Measurements from ENCODE around the gene TICAM2. TPM values are rescaled to one million over a fixed set of nuclear protein-coding genes. Genes with fewer than 3 reads are reported as not detected.

The TICAM2 gene
- total RNA-seq, 4 donors from 2014 or later = 0.25 to 0.48 TPM; not detected in 2

GRCh38 chr5:115634343-115635132 lies 32.3 kb upstream of the TICAM2 start:
- WGBS = 3% methylated on average over 8 of the region's 8 CpGs
- peak overlapping the region; percentile 41 for H3K27ac ChIP-seq
- no peaks in the 10 kb centered on the region for H3K36me3 ChIP-seq
- peak overlapping the region; percentile 42 for H3K4me3 ChIP-seq
- H3K27me3 ChIP-seq = no peaks in the 10 kb centered on the region
- DNase-seq (ENCODE audit: low spot score in 2 of 2) = peak; percentile 89 to 93
- TF ChIP-seq POLR2AphosphoS5 (IDR thresholded peaks at IDR 0.05) = peak in 1 of 3 donors; percentile 12
- no peak for TF ChIP-seq EP300 (IDR thresholded peaks at IDR 0.05)
- TF ChIP-seq CTCF (IDR thresholded peaks at IDR 0.05) = peak; percentile 76 to 78
- TF ChIP-seq POLR2A (IDR thresholded peaks at IDR 0.05) = no peak
- peaks cover 6% of the 10 kb centered on the region for H3K4me1 ChIP-seq
- no peaks in the 10 kb centered on the region for H3K9me3 ChIP-seq

- Histone ChIP-seq H3K36me3 (no peaks in the 10 kb centered on the region), H3K4me1 (peaks cover 13% of the 10 kb centered on the region), H3K27me3 (no peaks in the 10 kb centered on the region), H3K9me3 (no peaks in the 10 kb centered on the region), H3K4me3 (no peak overlapping the region), H3K27ac (no peak overlapping the region)
- 90% methylated on average over 1 of the region's 1 CpG for WGBS
- DNase-seq (ENCODE audit: low spot score in 2 of 2) = no peak
- TF ChIP-seq POLR2A (IDR thresholded peaks at IDR 0.05) (no peak), CTCF (IDR thresholded peaks at IDR 0.05) (no peak), EP300 (IDR thresholded peaks at IDR 0.05) (no peak), POLR2AphosphoS5 (IDR thresholded peaks at IDR 0.05) (no peak)
Observed at GRCh38 chr5:115629903-115630302, 27.6 kb upstream of the TICAM2 start.

- H3K36me3 ChIP-seq = no peaks in the 10 kb centered on the region
- no peak for TF ChIP-seq POLR2A (IDR thresholded peaks at IDR 0.05)
- no peak for TF ChIP-seq POLR2AphosphoS5 (IDR thresholded peaks at IDR 0.05)
- TF ChIP-seq CTCF (IDR thresholded peaks at IDR 0.05) = no peak
- no peak for TF ChIP-seq EP300 (IDR thresholded peaks at IDR 0.05)
- no peak overlapping the region for H3K27ac ChIP-seq
- H3K4me3 ChIP-seq = no peak overlapping the region
- H3K27me3 ChIP-seq = no peaks in the 10 kb centered on the region
- H3K4me1 ChIP-seq = peaks cover 32% of the 10 kb centered on the region
- no peaks in the 10 kb centered on the region for H3K9me3 ChIP-seq
- 76% methylated on average over 5 of the region's 5 CpGs for WGBS
- DNase-seq (ENCODE audit: low spot score in 2 of 2) = no peak
Observed at GRCh38 chr5:115627295-115627865, 25.1 kb upstream of the TICAM2 start.

GRCh38 chr5:115626445-115626823 lies 24.2 kb upstream of the TICAM2 start:
- Histone ChIP-seq H3K36me3 (no peaks in the 10 kb centered on the region), H3K4me3 (peak overlapping the region; percentile 84), H3K27ac (peak overlapping the region; percentile 68), H3K4me1 (peaks cover 39% of the 10 kb centered on the region), H3K27me3 (no peaks in the 10 kb centered on the region), H3K9me3 (no peaks in the 10 kb centered on the region)
- WGBS = under 1% methylated on average over 9 of the region's 9 CpGs
- DNase-seq (ENCODE audit: low spot score in 2 of 2) = no peak
- peak in 1 of 2 donors; percentile 29 for TF ChIP-seq POLR2A (IDR thresholded peaks at IDR 0.05)
- no peak for TF ChIP-seq CTCF (IDR thresholded peaks at IDR 0.05)
- TF ChIP-seq POLR2AphosphoS5 (IDR thresholded peaks at IDR 0.05) = no peak
